ENCODE data around the gene IL1R2.
A peak's percentile ranks its signal among the peaks of the same experiment; 100 is the strongest.
"Not testable (repeated sequence)": the region's sequence is repeated elsewhere in the genome, so short reads cannot be mapped to it uniquely, and the experiment has no call there.

IL1R2 gene

GRCh38 chr2:102000813-102001766 lies 9.3 kb downstream of the IL1R2 start:
- no peak for DNase-seq

GRCh38 chr2:102001767-102002142 lies 10.0 kb downstream of the IL1R2 start:
- DNase-seq = no peak

- DNase-seq = no peak
These were observed 10.5 kb downstream of the IL1R2 start for GRCh38 chr2:102002228-102002627.

GRCh38 chr2:102002909-102003308 lies 11.1 kb downstream of the IL1R2 start:
- not testable (repeated sequence) for DNase-seq

- DNase-seq = no peak
These were observed 11.9 kb downstream of the IL1R2 start for GRCh38 chr2:102003696-102004095.

GRCh38 chr2:102004581-102004980 lies 12.8 kb downstream of the IL1R2 start:
- DNase-seq = no peak

GRCh38 chr2:102005449-102005848 lies 13.7 kb downstream of the IL1R2 start:
- no peak for DNase-seq

- peak; percentile 53 for DNase-seq
These were observed 14.5 kb downstream of the IL1R2 start for GRCh38 chr2:102005989-102006885.

GRCh38 chr2:102006886-102007278 lies 15.1 kb downstream of the IL1R2 start:
- DNase-seq = no peak

GRCh38 chr2:102008490-102008889 lies 16.7 kb downstream of the IL1R2 start:
- DNase-seq = no peak

GRCh38 chr2:102009557-102009956 lies 17.8 kb downstream of the IL1R2 start:
- no peak for DNase-seq

GRCh38 chr2:102010902-102011301 lies 19.1 kb downstream of the IL1R2 start:
- DNase-seq = no peak

GRCh38 chr2:102012061-102012614 lies 20.4 kb downstream of the IL1R2 start:
- no peak for DNase-seq

GRCh38 chr2:102013206-102014040 lies 21.7 kb downstream of the IL1R2 start:
- DNase-seq = no peak

- DNase-seq = no peak
These were observed 22.2 kb downstream of the IL1R2 start for GRCh38 chr2:102014041-102014345.

- DNase-seq = no peak
These were observed 23.6 kb downstream of the IL1R2 start for GRCh38 chr2:102015399-102015798.

- DNase-seq = no peak
These were observed 24.7 kb downstream of the IL1R2 start for GRCh38 chr2:102016399-102016955.

- peak; percentile 53 for DNase-seq
These were observed 27.2 kb downstream of the IL1R2 start for GRCh38 chr2:102018823-102019445.

- peak; percentile 82 for DNase-seq
These were observed 28.9 kb downstream of the IL1R2 start for GRCh38 chr2:102020596-102021170.

- peak; percentile 67 for DNase-seq
These were observed 30.0 kb downstream of the IL1R2 start for GRCh38 chr2:102021779-102022178.

GRCh38 chr2:102022884-102023539 lies 31.3 kb downstream of the IL1R2 start:
- no peak for DNase-seq
